ENCODE data around the gene CEP41.

GRCh38 chr7:130421684-130422083 lies 19.1 kb downstream of the CEP41 start:
- TF ChIP-seq POLR2AphosphoS5 (IDR thresholded peaks at IDR 0.05; ENCODE audit: borderline replicate concordance, low read depth, low read length) (no peak), FOXP2 (optimal IDR thresholded peaks at IDR 0.05; ENCODE audit: control extremely low read depth, extremely low read length, insufficient read depth) (no peak), EZH2 (IDR thresholded peaks at IDR 0.05) (no peak)
